HG02798 (cell line): ENCODE results near the gene NIPAL4.

Experiments used
- ATAC-seq: cut with Tn5 transposase; IDR thresholded peaks from one replicate; pipeline ENCODE4 v1.9.1; 2021; ENCODE audit warnings: mild to moderate bottlenecking; ENCODE audit not compliant: unreplicated experiment, poor library complexity

Gene NIPAL4

GRCh38 chr5:157510682-157511081 is 50.7 kb downstream of the NIPAL4 start:
- ATAC-seq, result no peak

- no peak for ATAC-seq
These were observed 51.9 kb downstream of the NIPAL4 start for GRCh38 chr5:157511651-157512644.

GRCh38 chr5:157513182-157513581 is 53.2 kb downstream of the NIPAL4 start:
- no peak for ATAC-seq

GRCh38 chr5:157514974-157515373 is 55.0 kb downstream of the NIPAL4 start:
- ATAC-seq, result no peak

- ATAC-seq, result no peak
These were observed 56.0 kb downstream of the NIPAL4 start for GRCh38 chr5:157516006-157516405.

- no peak for ATAC-seq
These were observed 56.8 kb downstream of the NIPAL4 start for GRCh38 chr5:157516626-157517325.

- peak; percentile 83 for ATAC-seq
These were observed 59.0 kb downstream of the NIPAL4 start for GRCh38 chr5:157518963-157519362.

GRCh38 chr5:157519579-157520253 is 59.7 kb downstream of the NIPAL4 start:
- peak; percentile 65 for ATAC-seq

- no peak for ATAC-seq
These were observed 61.1 kb downstream of the NIPAL4 start for GRCh38 chr5:157520911-157521703.

- ATAC-seq, result no peak
These were observed 61.7 kb downstream of the NIPAL4 start for GRCh38 chr5:157521704-157522029.

GRCh38 chr5:157523976-157524375 is 64.0 kb downstream of the NIPAL4 start:
- ATAC-seq, result no peak
